Measurements from ENCODE around the gene LASP1. TPM values are rescaled to one million over a fixed set of nuclear protein-coding genes. Genes with fewer than 3 reads are reported as not detected.

Gene LASP1
- total RNA-seq, 1 experiment from 2014 or later = 106 TPM

DNA sequence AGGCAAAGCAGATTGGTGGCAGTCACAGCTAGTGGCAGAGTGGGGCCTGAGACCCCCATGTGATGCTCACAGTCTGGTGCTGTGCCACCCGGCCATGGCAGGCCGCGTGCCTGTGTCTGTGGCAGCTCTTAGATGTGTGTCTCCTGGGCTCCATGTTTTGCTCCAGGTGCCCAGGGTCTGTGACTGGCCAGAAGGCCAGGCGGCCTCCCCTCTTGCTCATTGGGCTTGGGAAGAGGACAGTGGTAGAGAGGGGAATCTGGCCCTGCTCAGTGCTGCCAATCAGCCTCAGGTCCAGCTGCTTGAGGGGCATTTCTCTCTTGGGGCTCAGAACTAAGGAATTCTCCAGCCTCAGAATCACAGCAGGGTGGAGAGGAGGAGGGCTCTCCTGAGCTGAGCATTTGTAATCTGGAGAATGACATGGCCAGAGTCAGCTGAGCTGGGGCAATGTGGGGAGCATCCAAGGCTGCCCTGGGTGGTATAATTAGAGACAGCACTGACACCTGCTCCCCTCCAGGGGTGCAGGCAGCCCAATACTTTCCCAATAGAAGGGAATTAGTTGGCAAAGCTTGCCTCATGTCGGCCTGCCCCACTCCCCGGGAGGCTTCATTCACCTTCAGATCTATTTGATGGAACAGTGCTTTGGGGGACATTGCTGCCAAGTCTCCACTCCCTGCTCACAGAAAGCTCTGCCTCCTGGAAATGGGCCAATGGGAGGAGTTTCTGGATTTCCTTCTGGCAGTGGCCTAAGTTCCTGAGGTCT lies 52.9 kb downstream of the LASP1 start:
- Histone ChIP-seq H2AFZ (ENCODE audit: low read length) (no peak overlapping the region), H3K27me3 (ENCODE audit: low read length) (no peaks in the 10 kb centered on the region), H3K36me3 (ENCODE audit: low read depth, low read length) (no peaks in the 10 kb centered on the region; the same call in 1 of the 2 replicates), H3K9me2 (replicated peaks; ENCODE audit: low read length) (no peaks in the 10 kb centered on the region), H3K27ac (ENCODE audit: low read length) (no peak overlapping the region), H3F3A (ENCODE audit: low read length, unreplicated experiment) (no peaks in the 10 kb centered on the region), H3K4me3 (ENCODE audit: low read length) (no peak overlapping the region), H4K20me1 (ENCODE audit: low read length) (no peaks in the 10 kb centered on the region), H3K4me2 (ENCODE audit: low read length) (no peak overlapping the region), H3K9me3 (ENCODE audit: low read length) (no peaks in the 10 kb centered on the region), H3K9ac (ENCODE audit: low read length) (no peak overlapping the region), H3K4me1 (ENCODE audit: insufficient read depth, low read length) (no peaks in the 10 kb centered on the region), H3K79me2 (ENCODE audit: low read length) (no peaks in the 10 kb centered on the region)
- ChIA-PET CTCF (interaction anchor here (0.6 kb wide), 1 partner anchor 1667 kb away, joined by 5 read pairs; no protein-coding TSS in a partner anchor), POLR2A (ENCODE audit: unreplicated experiment) (no interaction called here)
- peak; percentile 30 for DNase-seq
- BruUV-seq (replicated peaks) = no TSS peak
- TF ChIP-seq EZH2phosphoT487 (IDR thresholded peaks at IDR 0.05; ENCODE audit: borderline replicate concordance, low read length) = no peak
- TF ChIP-seq EZH2 (IDR thresholded peaks at IDR 0.05; ENCODE audit: low read length, unreplicated experiment) = no peak
- TF ChIP-seq, protein P1, sequence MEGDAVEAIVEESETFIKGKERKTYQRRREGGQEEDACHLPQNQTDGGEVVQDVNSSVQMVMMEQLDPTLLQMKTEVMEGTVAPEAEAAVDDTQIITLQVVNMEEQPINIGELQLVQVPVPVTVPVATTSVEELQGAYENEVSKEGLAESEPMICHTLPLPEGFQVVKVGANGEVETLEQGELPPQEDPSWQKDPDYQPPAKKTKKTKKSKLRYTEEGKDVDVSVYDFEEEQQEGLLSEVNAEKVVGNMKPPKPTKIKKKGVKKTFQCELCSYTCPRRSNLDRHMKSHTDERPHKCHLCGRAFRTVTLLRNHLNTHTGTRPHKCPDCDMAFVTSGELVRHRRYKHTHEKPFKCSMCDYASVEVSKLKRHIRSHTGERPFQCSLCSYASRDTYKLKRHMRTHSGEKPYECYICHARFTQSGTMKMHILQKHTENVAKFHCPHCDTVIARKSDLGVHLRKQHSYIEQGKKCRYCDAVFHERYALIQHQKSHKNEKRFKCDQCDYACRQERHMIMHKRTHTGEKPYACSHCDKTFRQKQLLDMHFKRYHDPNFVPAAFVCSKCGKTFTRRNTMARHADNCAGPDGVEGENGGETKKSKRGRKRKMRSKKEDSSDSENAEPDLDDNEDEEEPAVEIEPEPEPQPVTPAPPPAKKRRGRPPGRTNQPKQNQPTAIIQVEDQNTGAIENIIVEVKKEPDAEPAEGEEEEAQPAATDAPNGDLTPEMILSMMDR (conservative IDR thresholded peaks at IDR 0.05; ENCODE audit: low read depth, low read length) = no peak
- peak; percentile 40 for ATAC-seq
- intact Hi-C loops (cut with micrococcal nuclease) = no loop called here

- H3K9me3 ChIP-seq (ENCODE audit: low read length) = no peaks in the 10 kb centered on the region
- DNase-seq (no peak), ATAC-seq (no peak)
- H2AFZ ChIP-seq (ENCODE audit: low read length) = no peak within 1 kb of the TSS
- H3K27ac ChIP-seq (ENCODE audit: low read length) = no peak within 1 kb of the TSS
- no peaks in the 10 kb centered on the region for H3K4me1 ChIP-seq (ENCODE audit: insufficient read depth, low read length)
- H3K9me2 ChIP-seq (replicated peaks; ENCODE audit: low read length) = no peaks in the 10 kb centered on the region
- no peak for TF ChIP-seq EZH2 (IDR thresholded peaks at IDR 0.05; ENCODE audit: low read length, unreplicated experiment)
- TF ChIP-seq, protein P1 (conservative IDR thresholded peaks at IDR 0.05; ENCODE audit: low read depth, low read length) = no peak
- no peak for TF ChIP-seq EZH2phosphoT487 (IDR thresholded peaks at IDR 0.05; ENCODE audit: borderline replicate concordance, low read length)
- intact Hi-C loops (cut with micrococcal nuclease) = no loop called here
- H3F3A ChIP-seq (ENCODE audit: low read length, unreplicated experiment) = no peaks in the 10 kb centered on the region
- BruUV-seq (replicated peaks) = no TSS peak
- POLR2A ChIA-PET (ENCODE audit: unreplicated experiment) = no interaction called here
- no peak within 1 kb of the TSS for H3K4me3 ChIP-seq (ENCODE audit: low read length)
- no peak within 1 kb of the TSS for H3K4me2 ChIP-seq (ENCODE audit: low read length)
- H4K20me1 ChIP-seq (ENCODE audit: low read length) = no peaks in the 10 kb centered on the region
- CTCF ChIA-PET = interaction anchor here (0.5 to 1.4 kb wide), 2 partner anchors 58 to 371 kb away, joined by 6 read pairs; no protein-coding TSS in a partner anchor
- H3K36me3 ChIP-seq (ENCODE audit: low read depth, low read length) = no peaks in the 10 kb centered on the region
- H3K79me2 ChIP-seq (ENCODE audit: low read length) = no peaks in the 10 kb centered on the region
- no peak within 1 kb of the TSS for H3K9ac ChIP-seq (ENCODE audit: low read length)
- H3K27me3 ChIP-seq (ENCODE audit: low read length) = no peaks in the 10 kb centered on the region
Observed at GRCh38 chr17:38925263-38925995, 55.6 kb downstream of the LASP1 start, which contains the start of gene LASP1NB. Gene LASP1NB (plus strand): TSS chr17:38925614.
